GM12878 (cell line): ENCODE data around the gene CD9.

Experiments used
- ASH2L ChIP-seq: fragments of 300-600, 200-600 bp; sonication (generic); IDR thresholded peaks from 2 replicates; pipeline ENCODE4 v1.6.1; 2017; ENCODE audit warnings: low read depth, mild to moderate bottlenecking, borderline replicate concordance
- CEBPB ChIP-seq, 2 experiments: fragments of 150-350 bp in 1 of 2; IDR thresholded peaks; 2 replicates each; pipeline ENCODE4 v1.6.1; 2012 to 2014; ENCODE audit warnings: low read depth in 2 of 2, low read length in 2 of 2, borderline replicate concordance in 1 of 2, inconsistent platforms in 1 of 2
- CREM ChIP-seq: IDR thresholded peaks from 2 replicates; pipeline ENCODE4 v1.6.1; 2014; ENCODE audit warnings: antibody characterized with exemption, low read depth
- JUND ChIP-seq: IDR thresholded peaks from 2 replicates; pipeline ENCODE4 v1.6.1; 2012; ENCODE audit warnings: low read depth, mild to moderate bottlenecking, low read length, improper control_type of control experiment, moderate library complexity
- KLF5 ChIP-seq: fragments of 450-650 bp; IDR thresholded peaks from 2 replicates; pipeline ENCODE4 v1.6.1; 2014; ENCODE audit warnings: mild to moderate bottlenecking; ENCODE audit not compliant: partially characterized antibody
- POLR2A ChIP-seq: IDR thresholded peaks from 2 replicates; pipeline ENCODE4 v1.6.1; 2011; ENCODE audit warnings: low read depth, mild to moderate bottlenecking, low read length
- RAD21 ChIP-seq: IDR thresholded peaks from 2 replicates; pipeline ENCODE4 v1.6.1; 2011; ENCODE audit warnings: mild to moderate bottlenecking, low read depth, low read length, moderate library complexity; ENCODE audit not compliant: insufficient read depth
- TF ChIP-seq, protein P1 (sequence below), 3 experiments: IDR thresholded peaks in 2 of 3; conservative IDR thresholded peaks in 1 of 3; 2 replicates each; pipeline ENCODE4 v1.5.1; 2011; ENCODE audit warnings: low read depth in 3 of 3, low read length in 3 of 3, mild to moderate bottlenecking in 3 of 3, control low read depth in 2 of 3, moderate library complexity in 2 of 3, inconsistent platforms in 1 of 3, mixed read lengths in 1 of 3; ENCODE audit not compliant: control insufficient read depth in 2 of 3, insufficient read depth in 1 of 3; ENCODE audit errors: extremely low read depth in 1 of 3
- TF ChIP-seq, protein P2 (sequence below): fragments of 450-650 bp; IDR thresholded peaks from 2 replicates; pipeline ENCODE4 v1.6.1; 2016; ENCODE audit warnings: mild to moderate bottlenecking
- TF ChIP-seq, protein P3 (sequence below): IDR thresholded peaks from 2 replicates; pipeline ENCODE4 v1.6.1; 2012; ENCODE audit warnings: low read length, inconsistent platforms

DNA sequence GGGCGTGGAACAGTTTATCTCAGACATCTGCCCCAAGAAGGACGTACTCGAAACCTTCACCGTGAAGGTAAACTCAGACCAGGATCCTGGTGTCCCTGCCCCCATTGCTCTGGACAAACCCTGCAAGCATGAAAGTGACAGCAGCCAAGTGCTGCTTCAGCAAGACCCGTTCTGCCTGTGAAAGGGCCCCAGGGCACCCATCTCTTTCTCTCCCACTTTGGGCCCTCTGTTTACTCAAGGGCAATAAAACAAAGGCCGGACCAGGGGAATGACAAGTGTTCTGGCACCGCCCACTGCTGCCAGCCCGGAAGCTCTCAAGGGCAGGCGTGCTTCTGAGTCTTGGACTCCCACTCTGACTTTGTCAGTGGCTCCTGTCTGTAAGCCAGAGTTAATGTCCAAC lies 35.3 kb downstream of the CD9 start:
- TF ChIP-seq, protein P1, sequence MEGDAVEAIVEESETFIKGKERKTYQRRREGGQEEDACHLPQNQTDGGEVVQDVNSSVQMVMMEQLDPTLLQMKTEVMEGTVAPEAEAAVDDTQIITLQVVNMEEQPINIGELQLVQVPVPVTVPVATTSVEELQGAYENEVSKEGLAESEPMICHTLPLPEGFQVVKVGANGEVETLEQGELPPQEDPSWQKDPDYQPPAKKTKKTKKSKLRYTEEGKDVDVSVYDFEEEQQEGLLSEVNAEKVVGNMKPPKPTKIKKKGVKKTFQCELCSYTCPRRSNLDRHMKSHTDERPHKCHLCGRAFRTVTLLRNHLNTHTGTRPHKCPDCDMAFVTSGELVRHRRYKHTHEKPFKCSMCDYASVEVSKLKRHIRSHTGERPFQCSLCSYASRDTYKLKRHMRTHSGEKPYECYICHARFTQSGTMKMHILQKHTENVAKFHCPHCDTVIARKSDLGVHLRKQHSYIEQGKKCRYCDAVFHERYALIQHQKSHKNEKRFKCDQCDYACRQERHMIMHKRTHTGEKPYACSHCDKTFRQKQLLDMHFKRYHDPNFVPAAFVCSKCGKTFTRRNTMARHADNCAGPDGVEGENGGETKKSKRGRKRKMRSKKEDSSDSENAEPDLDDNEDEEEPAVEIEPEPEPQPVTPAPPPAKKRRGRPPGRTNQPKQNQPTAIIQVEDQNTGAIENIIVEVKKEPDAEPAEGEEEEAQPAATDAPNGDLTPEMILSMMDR (IDR thresholded peaks at IDR 0.05 in 2 of 3, conservative IDR thresholded peaks at IDR 0.05 in 1 of 3; ENCODE audit: control insufficient read depth in 2 of 3, extremely low read depth in 1 of 3, insufficient read depth in 1 of 3, low read depth in 3 of 3, low read length in 3 of 3), result no peak
- TF ChIP-seq, protein P2, sequence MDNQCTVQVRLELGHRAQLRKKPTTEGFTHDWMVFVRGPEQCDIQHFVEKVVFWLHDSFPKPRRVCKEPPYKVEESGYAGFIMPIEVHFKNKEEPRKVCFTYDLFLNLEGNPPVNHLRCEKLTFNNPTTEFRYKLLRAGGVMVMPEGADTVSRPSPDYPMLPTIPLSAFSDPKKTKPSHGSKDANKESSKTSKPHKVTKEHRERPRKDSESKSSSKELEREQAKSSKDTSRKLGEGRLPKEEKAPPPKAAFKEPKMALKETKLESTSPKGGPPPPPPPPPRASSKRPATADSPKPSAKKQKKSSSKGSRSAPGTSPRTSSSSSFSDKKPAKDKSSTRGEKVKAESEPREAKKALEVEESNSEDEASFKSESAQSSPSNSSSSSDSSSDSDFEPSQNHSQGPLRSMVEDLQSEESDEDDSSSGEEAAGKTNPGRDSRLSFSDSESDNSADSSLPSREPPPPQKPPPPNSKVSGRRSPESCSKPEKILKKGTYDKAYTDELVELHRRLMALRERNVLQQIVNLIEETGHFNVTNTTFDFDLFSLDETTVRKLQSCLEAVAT, result no peak
- TF ChIP-seq CEBPB (IDR thresholded peaks at IDR 0.05; ENCODE audit: borderline replicate concordance in 1 of 2, low read depth in 2 of 2, low read length in 2 of 2) (no peak), RAD21 (no peak), ASH2L (no peak), KLF5 (no peak), POLR2A (no peak), JUND (no peak), CREM (no peak)
- TF ChIP-seq, protein P3, sequence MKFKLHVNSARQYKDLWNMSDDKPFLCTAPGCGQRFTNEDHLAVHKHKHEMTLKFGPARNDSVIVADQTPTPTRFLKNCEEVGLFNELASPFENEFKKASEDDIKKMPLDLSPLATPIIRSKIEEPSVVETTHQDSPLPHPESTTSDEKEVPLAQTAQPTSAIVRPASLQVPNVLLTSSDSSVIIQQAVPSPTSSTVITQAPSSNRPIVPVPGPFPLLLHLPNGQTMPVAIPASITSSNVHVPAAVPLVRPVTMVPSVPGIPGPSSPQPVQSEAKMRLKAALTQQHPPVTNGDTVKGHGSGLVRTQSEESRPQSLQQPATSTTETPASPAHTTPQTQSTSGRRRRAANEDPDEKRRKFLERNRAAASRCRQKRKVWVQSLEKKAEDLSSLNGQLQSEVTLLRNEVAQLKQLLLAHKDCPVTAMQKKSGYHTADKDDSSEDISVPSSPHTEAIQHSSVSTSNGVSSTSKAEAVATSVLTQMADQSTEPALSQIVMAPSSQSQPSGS, result no peak
